Measurements from ENCODE around the gene GALNT10. TPM values are rescaled to one million over a fixed set of nuclear protein-coding genes. Genes with fewer than 3 reads are reported as not detected.

The GALNT10 gene
- total and polyA plus RNA-seq, 9 of the 15 experiments (the other 6 are each of a cell fraction or from before 2014, with no cell fraction given), result 4.6 to 37.1 (median 13.3) TPM

DNA sequence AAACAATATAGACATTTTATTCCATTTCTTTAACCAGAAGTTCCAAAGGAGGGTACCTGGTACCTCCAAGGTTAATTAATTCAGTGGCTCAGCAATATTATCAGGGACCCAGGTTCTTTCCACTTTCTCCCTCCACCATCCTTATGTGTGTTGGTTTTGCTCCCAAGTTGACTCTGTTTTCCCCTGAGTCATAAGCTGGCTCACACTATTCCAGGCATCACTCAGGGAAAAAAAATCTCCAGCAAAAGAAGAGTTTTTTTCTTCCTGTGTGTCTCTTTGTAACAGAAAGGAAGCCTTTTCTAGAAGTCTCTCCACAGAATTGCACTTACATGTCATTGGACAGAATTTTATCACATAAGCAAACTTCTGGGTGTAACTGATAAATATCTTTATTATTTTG lies 31.2 kb upstream of the GALNT10 start:
- FAIRE-seq (no peak), ATAC-seq (no peak), DNase-seq (ENCODE audit: extremely low read depth in 1 of 4, low spot score in 3 of 4) (no peak)
- no TSS peak for BruUV-seq (replicated peaks)
- TF ChIP-seq EGR1 (conservative IDR thresholded peaks at IDR 0.05) (no peak), MLX (CRISPR knock-in tag; conservative IDR thresholded peaks at IDR 0.05) (no peak), TSC22D4 (tag; IDR thresholded peaks at IDR 0.05) (no peak), NR2C1 (IDR thresholded peaks at IDR 0.05) (no peak), NR2C1 (tag; IDR thresholded peaks at IDR 0.05) (no peak), HOXB6 (CRISPR knock-in tag; IDR thresholded peaks at IDR 0.05; ENCODE audit: borderline replicate concordance) (no peak), PRPF4 (IDR thresholded peaks at IDR 0.05; ENCODE audit: insufficient read depth, low read depth, low read length, poor library complexity, severe bottlenecking) (no peak), NCOA4 (IDR thresholded peaks at IDR 0.05; ENCODE audit: partially characterized antibody) (no peak)
- no peak overlapping the region for H3K4me3 ChIP-seq
- H3K9me3 ChIP-seq (replicated peaks; ENCODE audit: control insufficient read depth, insufficient read depth, low read depth, low read length), result no peaks in the 10 kb centered on the region
- POLR2A ChIA-PET, result no interaction called here
- in situ Hi-C loops (cut with MboI), result no loop called here
- H3K4me2 ChIP-seq (ENCODE audit: insufficient read depth, low read length), result no peak overlapping the region
- CTCF ChIA-PET (ENCODE audit: low intra/inter-chr PET ratio), result no interaction called here
- H3K4me1 ChIP-seq (replicated peaks in 1 of 2; ENCODE audit: control insufficient read depth in 2 of 2, insufficient read depth in 2 of 2, low read length in 2 of 2), result no peaks in the 10 kb centered on the region
- no peak overlapping the region for H3K27ac ChIP-seq (ENCODE audit: extremely low read depth, low read depth, low read length)
- H3K9me1 ChIP-seq (ENCODE audit: control insufficient read depth, insufficient read depth, low read length), result no peaks in the 10 kb centered on the region
- no peak overlapping the region for H3K9ac ChIP-seq (ENCODE audit: insufficient read depth in 1 of 2, low read depth in 2 of 2, low read length in 2 of 2)
- H4K20me1 ChIP-seq (replicated peaks; ENCODE audit: control insufficient read depth, insufficient read depth, low read length), result no peaks in the 10 kb centered on the region; the same call in 1 of the 2 replicates
- H2AFZ ChIP-seq (ENCODE audit: low read depth, low read length), result no peak overlapping the region
- peaks cover 7 to 14% of the 10 kb centered on the region in 2 experiments for H3K27me3 ChIP-seq (ENCODE audit: control insufficient read depth in 2 of 2, insufficient read depth in 2 of 2, low read length in 2 of 2)
- no peaks in the 10 kb centered on the region for H3K36me3 ChIP-seq (ENCODE audit: control insufficient read depth, insufficient read depth, low read length)
- intact Hi-C loops (cut with micrococcal nuclease), result no loop called here
- no peaks in the 10 kb centered on the region for H3K79me2 ChIP-seq (ENCODE audit: control insufficient read depth, insufficient read depth, low read length)

Data from K562 (cell line).